WTC11 (cell line): ENCODE measurements around the gene ZFPM1. TPM values are rescaled to one million over a fixed set of nuclear protein-coding genes. Genes with fewer than 3 reads are reported as not detected.

Experiments
- ATAC-seq: fragments of 200-7000 bp; cut with Tn5 transposase; 2 replicates; pipeline ENCODE4 v1.10.0; 2021; ENCODE audit warnings: mild to moderate bottlenecking, moderate library complexity
- CTCF ChIA-PET: fragments of 300-600 bp; sonication (Branson Sonifier 250); formaldehyde crosslinking; loops from one replicate; lab custom pipeline; 2021; ENCODE audit warnings: antibody characterized with exemption; lab: Charles Lee
- POLR2A ChIA-PET: fragments of 350-600 bp; sonication (Branson Sonifier 250); formaldehyde crosslinking; loops from one replicate; lab custom pipeline; 2021; ENCODE audit warnings: antibody characterized with exemption; lab: Charles Lee
- DNase-seq: peaks from one replicate; pipeline ENCODE4 v3.0.0; 2021; ENCODE audit warnings: low spot score
- H3K27ac Mint-ChIP-seq: 2 replicates; pipeline ENCODE4 v1.8.0; 2021; ENCODE audit warnings: mixed read lengths
- H3K27me3 Mint-ChIP-seq: 2 replicates; pipeline ENCODE4 v1.8.0; 2021; ENCODE audit warnings: low read depth, mild to moderate bottlenecking, moderate library complexity, mixed read lengths
- H3K36me3 Mint-ChIP-seq: 2 replicates; pipeline ENCODE4 v1.8.0; 2021; ENCODE audit warnings: mixed read lengths
- H3K4me1 Mint-ChIP-seq: 2 replicates; pipeline ENCODE4 v1.8.0; 2022; ENCODE audit warnings: mixed read lengths
- H3K4me3 Mint-ChIP-seq: 2 replicates; pipeline ENCODE4 v1.8.0; 2021; ENCODE audit warnings: mild to moderate bottlenecking, moderate library complexity, mixed read lengths
- H3K9me3 Mint-ChIP-seq: 2 replicates; pipeline ENCODE4 v1.8.0; 2021; ENCODE audit warnings: mixed read lengths
- E2F5 ChIP-seq: sonication (generic); formaldehyde crosslinking; IDR thresholded peaks from 2 replicates; pipeline ENCODE4 v1.8.1; 2022; ENCODE audit warnings: mild to moderate bottlenecking, moderate library complexity, missing genetic modification reagents
- ESRRA ChIP-seq: sonication (generic); formaldehyde crosslinking; IDR thresholded peaks from 2 replicates; pipeline ENCODE4 v1.8.1; 2022; ENCODE audit warnings: mild to moderate bottlenecking, missing genetic modification reagents, borderline replicate concordance
- FOXP1 ChIP-seq: sonication (generic); formaldehyde crosslinking; IDR thresholded peaks from 2 replicates; pipeline ENCODE4 v1.8.0; 2022; ENCODE audit warnings: missing genetic modification reagents, mild to moderate bottlenecking, moderate library complexity, borderline replicate concordance
- JAZF1 ChIP-seq: fragments of 250-450 bp; sonication (Bioruptor Pico); IDR thresholded peaks from 2 replicates; pipeline ENCODE4 v1.9.0; 2021; ENCODE audit warnings: moderate library complexity, mild to moderate bottlenecking, inconsistent platforms
- MAX ChIP-seq: sonication (generic); formaldehyde crosslinking; IDR thresholded peaks from 2 replicates; pipeline ENCODE4 v1.8.0; 2022; ENCODE audit warnings: mild to moderate bottlenecking, missing genetic modification reagents
- MYBL2 ChIP-seq: sonication (generic); formaldehyde crosslinking; IDR thresholded peaks from 2 replicates; pipeline ENCODE4 v1.8.1; 2023; ENCODE audit warnings: mild to moderate bottlenecking, moderate library complexity, missing genetic modification reagents
- NFATC4 ChIP-seq: fragments of 250-450 bp; sonication (Bioruptor Pico); IDR thresholded peaks from 2 replicates; pipeline ENCODE4 v1.9.0; 2021; ENCODE audit warnings: mild to moderate bottlenecking
- NFE2L1 ChIP-seq: sonication (generic); formaldehyde crosslinking; IDR thresholded peaks from 2 replicates; pipeline ENCODE4 v1.8.1; 2023; ENCODE audit warnings: missing genetic modification reagents
- PRRX2 ChIP-seq: fragments of 250-450 bp; sonication (Bioruptor Pico); IDR thresholded peaks from 2 replicates; pipeline ENCODE4 v1.8.0; 2021; ENCODE audit warnings: mild to moderate bottlenecking
- RORB ChIP-seq: fragments of 250-450 bp; sonication (Bioruptor Pico); IDR thresholded peaks from 2 replicates; pipeline ENCODE4 v1.9.0; 2021; ENCODE audit warnings: mild to moderate bottlenecking
- SMAD3 ChIP-seq: sonication (generic); formaldehyde crosslinking; IDR thresholded peaks from 2 replicates; pipeline ENCODE4 v1.8.0; 2022; ENCODE audit warnings: missing genetic modification reagents, mild to moderate bottlenecking, borderline replicate concordance
- SP1 ChIP-seq: sonication (generic); formaldehyde crosslinking; conservative IDR thresholded peaks from 2 replicates; pipeline ENCODE4 v1.8.1; 2022; ENCODE audit warnings: missing genetic modification reagents
- TCF7 ChIP-seq: sonication (generic); formaldehyde crosslinking; IDR thresholded peaks from 2 replicates; pipeline ENCODE4 v1.8.0; 2022; ENCODE audit warnings: mild to moderate bottlenecking, low read depth, missing genetic modification reagents, moderate library complexity
- TEAD1 ChIP-seq: sonication (generic); formaldehyde crosslinking; IDR thresholded peaks from 2 replicates; pipeline ENCODE4 v1.8.0; 2022; ENCODE audit warnings: mild to moderate bottlenecking, missing genetic modification reagents
- USF1 ChIP-seq: sonication (generic); formaldehyde crosslinking; IDR thresholded peaks from 2 replicates; pipeline ENCODE4 v1.8.0; 2022; ENCODE audit warnings: mild to moderate bottlenecking, missing genetic modification reagents
- ZNF219 ChIP-seq: sonication (generic); formaldehyde crosslinking; IDR thresholded peaks from 2 replicates; pipeline ENCODE4 v1.8.0; 2023; ENCODE audit warnings: missing genetic modification reagents, mild to moderate bottlenecking, borderline replicate concordance
- ZNF396 ChIP-seq: fragments of 250-450 bp; sonication (Bioruptor Pico); IDR thresholded peaks from 2 replicates; pipeline ENCODE4 v1.8.0; 2021; ENCODE audit warnings: mild to moderate bottlenecking, moderate library complexity, borderline replicate concordance
- total RNA-seq: library from RNA; stranded (reverse); gene quantifications from 3 replicates; pipeline ENCODE4 v1.2.3, GENCODE V29; 2021
- TF ChIP-seq, protein P1 (sequence below): sonication (generic); formaldehyde crosslinking; IDR thresholded peaks from 2 replicates; pipeline ENCODE4 v1.8.1; 2023; ENCODE audit warnings: mild to moderate bottlenecking, missing genetic modification reagents
- TF ChIP-seq, protein P2 (sequence below): sonication (generic); formaldehyde crosslinking; IDR thresholded peaks from 2 replicates; pipeline ENCODE4 v1.8.0; 2023; ENCODE audit warnings: missing genetic modification reagents
- TF ChIP-seq, protein P3 (sequence below): sonication (generic); formaldehyde crosslinking; IDR thresholded peaks from 2 replicates; pipeline ENCODE4 v1.8.1; 2023; ENCODE audit warnings: mild to moderate bottlenecking, missing genetic modification reagents, moderate library complexity
- TF ChIP-seq, protein P4 (sequence below): sonication (generic); formaldehyde crosslinking; IDR thresholded peaks from 2 replicates; pipeline ENCODE4 v1.8.1; 2022; ENCODE audit warnings: low read depth, mild to moderate bottlenecking, moderate library complexity, missing genetic modification reagents, borderline replicate concordance

ZFPM1 gene
- total RNA-seq, 1 experiment from 2014 or later, result 9.3 TPM

DNA sequence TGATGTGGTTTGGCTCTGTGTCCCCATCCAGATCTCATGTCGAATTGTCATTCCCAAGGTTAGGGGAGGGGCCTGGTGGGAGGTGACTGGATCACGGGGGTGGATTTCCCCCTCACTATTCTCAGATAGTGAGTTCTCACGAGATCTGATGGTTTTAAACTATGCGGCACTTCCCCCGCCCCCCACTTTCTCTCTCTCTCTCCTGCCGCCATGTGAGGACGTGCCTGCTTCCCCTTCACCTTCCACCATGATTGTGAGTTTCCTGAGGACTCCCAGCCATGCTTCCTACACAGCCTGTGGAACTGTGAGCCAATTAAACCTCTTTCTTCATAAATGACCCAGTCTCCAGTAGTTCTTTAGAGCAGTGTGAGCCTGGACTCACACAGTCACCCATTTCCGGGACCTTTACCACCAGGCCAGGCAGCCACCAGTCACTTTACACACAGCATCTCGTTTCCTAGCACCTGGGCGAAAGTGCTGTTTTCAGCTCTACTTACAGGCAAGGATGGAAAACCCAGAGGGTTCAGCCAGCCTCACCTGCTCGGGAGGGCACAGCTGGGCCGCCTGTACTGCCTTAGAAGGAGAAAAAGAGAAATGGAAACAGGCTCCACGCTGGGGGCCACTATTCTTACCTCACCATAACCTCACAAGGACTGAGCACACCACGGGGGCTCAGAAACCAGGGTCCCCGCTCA lies 103.4 kb downstream of the ZFPM1 start:
- 0 out of 2 replicates have a peak, but pooled peaks cover 3% of the 10 kb centered on the region for H3K4me1 Mint-ChIP-seq
- no peak overlapping the region for H3K27ac Mint-ChIP-seq
- H3K36me3 Mint-ChIP-seq, result no peaks in the 10 kb centered on the region
- no peak for TF ChIP-seq PRRX2 (CRISPR knock-in tag)
- CTCF ChIA-PET, result interaction anchor here (0.9 kb wide), 1 partner anchor 24 kb away, joined by 3 read pairs; no protein-coding TSS in a partner anchor
- DNase-seq (no peak), ATAC-seq (no peak)
- peaks cover 11% of the 10 kb centered on the region for H3K27me3 Mint-ChIP-seq
- H3K4me3 Mint-ChIP-seq, result no peak overlapping the region
- H3K9me3 Mint-ChIP-seq, result peaks cover 5% of the 10 kb centered on the region
- POLR2A ChIA-PET, result no interaction called here

GRCh38 chr16:88558457-88559442 lies 105.7 kb downstream of the ZFPM1 start:
- Mint-ChIP-seq H3K4me1 (peaks cover 3% of the 10 kb centered on the region; the same call in 1 of the 2 replicates), H3K36me3 (no peaks in the 10 kb centered on the region), H3K27me3 (peaks cover 17% of the 10 kb centered on the region), H3K9me3 (peaks cover 5% of the 10 kb centered on the region), H3K4me3 (no peak overlapping the region), H3K27ac (no peak overlapping the region)
- ChIA-PET POLR2A (interaction anchor here (0.6 to 2.8 kb wide), 2 partner anchors 11 to 1384 kb away, joined by 3 to 14 read pairs; partner anchors contain the start of gene ZC3H18), CTCF (interaction anchor here (0.6 to 7.3 kb wide), 31 partner anchors 9 to 1143 kb away, joined by 3 to 69 read pairs (median 4); partner anchors contain the start of genes MVD, SPATA2L and ZC3H18)
- TF ChIP-seq FOXP1 (CRISPR knock-in tag), result no peak
- TF ChIP-seq SMAD3 (CRISPR knock-in tag), result no peak
- no peak for TF ChIP-seq MYBL2 (CRISPR knock-in tag)
- TF ChIP-seq, protein P1, sequence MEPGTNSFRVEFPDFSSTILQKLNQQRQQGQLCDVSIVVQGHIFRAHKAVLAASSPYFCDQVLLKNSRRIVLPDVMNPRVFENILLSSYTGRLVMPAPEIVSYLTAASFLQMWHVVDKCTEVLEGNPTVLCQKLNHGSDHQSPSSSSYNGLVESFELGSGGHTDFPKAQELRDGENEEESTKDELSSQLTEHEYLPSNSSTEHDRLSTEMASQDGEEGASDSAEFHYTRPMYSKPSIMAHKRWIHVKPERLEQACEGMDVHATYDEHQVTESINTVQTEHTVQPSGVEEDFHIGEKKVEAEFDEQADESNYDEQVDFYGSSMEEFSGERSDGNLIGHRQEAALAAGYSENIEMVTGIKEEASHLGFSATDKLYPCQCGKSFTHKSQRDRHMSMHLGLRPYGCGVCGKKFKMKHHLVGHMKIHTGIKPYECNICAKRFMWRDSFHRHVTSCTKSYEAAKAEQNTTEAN (CRISPR knock-in tag), result no peak
- TF ChIP-seq TCF7 (CRISPR knock-in tag), result no peak
- no peak for TF ChIP-seq RORB
- peak; percentile 74 for ATAC-seq
- DNase-seq, result peak; percentile 54

DNA sequence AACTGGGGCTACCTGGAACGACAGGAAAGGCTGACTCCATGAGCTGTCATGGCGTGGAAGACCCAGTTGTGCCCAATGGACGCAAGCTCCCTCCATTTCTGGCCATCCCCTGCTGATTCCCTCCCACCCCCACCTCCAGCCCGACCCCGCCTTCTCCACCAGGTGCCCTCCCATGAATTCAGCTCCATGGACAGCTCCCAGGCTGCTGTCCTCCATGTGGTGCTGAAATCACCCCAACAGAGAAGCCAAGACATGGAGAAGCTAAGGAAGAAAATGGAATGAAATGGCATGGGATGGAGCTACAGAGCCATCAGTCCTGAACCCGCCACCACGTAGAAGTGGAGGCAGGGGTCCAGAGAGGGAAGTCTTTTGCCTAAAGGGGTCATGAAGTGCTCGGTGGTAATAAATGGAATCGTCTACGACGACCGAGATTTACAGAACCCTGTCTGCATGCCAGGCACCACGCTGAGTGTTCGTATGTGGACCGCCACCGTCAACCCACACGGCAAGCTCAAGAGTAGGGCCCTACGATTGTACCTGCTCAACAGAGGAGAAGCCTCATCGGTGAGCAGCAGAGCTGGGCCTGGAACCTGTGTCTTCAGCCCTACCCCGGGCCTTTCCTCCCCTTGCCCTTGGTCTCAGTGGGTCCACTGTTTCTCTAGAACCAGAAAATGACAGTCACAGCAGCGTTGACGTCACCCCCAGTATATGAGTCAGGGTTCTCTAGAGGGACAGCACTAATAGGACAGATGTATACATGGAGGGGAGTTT lies 107.8 kb downstream of the ZFPM1 start:
- CTCF ChIA-PET, result interaction anchor here (0.5 to 7.3 kb wide), 22 partner anchors 9 to 686 kb away, joined by 3 to 69 read pairs (median 4); partner anchors contain the start of genes ZC3H18 and ZFPM1
- H3K27me3 Mint-ChIP-seq, result peaks cover 17% of the 10 kb centered on the region
- DNase-seq, result peak; percentile 71
- no peaks in the 10 kb centered on the region for H3K36me3 Mint-ChIP-seq
- POLR2A ChIA-PET, result interaction anchor here (1.2 to 2.8 kb wide), 2 partner anchors 9 to 28 kb away, joined by 3 to 14 read pairs; partner anchors contain the start of gene ZC3H18
- H3K4me1 Mint-ChIP-seq, result peaks cover 3% of the 10 kb centered on the region; the same call in 1 of the 2 replicates
- H3K27ac Mint-ChIP-seq, result no peak overlapping the region
- ATAC-seq, result peak; percentile 47
- H3K9me3 Mint-ChIP-seq, result peaks cover 5% of the 10 kb centered on the region
- no peak overlapping the region for H3K4me3 Mint-ChIP-seq
- TF ChIP-seq USF1 (CRISPR knock-in tag) (peak; percentile 93), NFATC4 (no peak), E2F5 (peak; percentile 98), SMAD3 (CRISPR knock-in tag) (peak; percentile 99), ESRRA (peak; percentile 99), ZNF219 (CRISPR knock-in tag) (peak; percentile 99), JAZF1 (CRISPR knock-in tag) (no peak), NFE2L1 (peak; percentile 99), TEAD1 (CRISPR knock-in tag) (peak; percentile 99), MAX (CRISPR knock-in tag) (peak; percentile 92; the same call in 1 of the 2 replicates), ZNF396 (no peak), SP1 (peak; percentile 85)
- TF ChIP-seq, protein P2, sequence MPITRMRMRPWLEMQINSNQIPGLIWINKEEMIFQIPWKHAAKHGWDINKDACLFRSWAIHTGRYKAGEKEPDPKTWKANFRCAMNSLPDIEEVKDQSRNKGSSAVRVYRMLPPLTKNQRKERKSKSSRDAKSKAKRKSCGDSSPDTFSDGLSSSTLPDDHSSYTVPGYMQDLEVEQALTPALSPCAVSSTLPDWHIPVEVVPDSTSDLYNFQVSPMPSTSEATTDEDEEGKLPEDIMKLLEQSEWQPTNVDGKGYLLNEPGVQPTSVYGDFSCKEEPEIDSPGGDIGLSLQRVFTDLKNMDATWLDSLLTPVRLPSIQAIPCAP (CRISPR knock-in tag), result peak; percentile 99
- TF ChIP-seq, protein P3, sequence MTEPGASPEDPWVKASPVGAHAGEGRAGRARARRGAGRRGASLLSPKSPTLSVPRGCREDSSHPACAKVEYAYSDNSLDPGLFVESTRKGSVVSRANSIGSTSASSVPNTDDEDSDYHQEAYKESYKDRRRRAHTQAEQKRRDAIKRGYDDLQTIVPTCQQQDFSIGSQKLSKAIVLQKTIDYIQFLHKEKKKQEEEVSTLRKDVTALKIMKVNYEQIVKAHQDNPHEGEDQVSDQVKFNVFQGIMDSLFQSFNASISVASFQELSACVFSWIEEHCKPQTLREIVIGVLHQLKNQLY (CRISPR knock-in tag), result peak; percentile 97; the same call in 1 of the 2 replicates
- TF ChIP-seq, protein P4, sequence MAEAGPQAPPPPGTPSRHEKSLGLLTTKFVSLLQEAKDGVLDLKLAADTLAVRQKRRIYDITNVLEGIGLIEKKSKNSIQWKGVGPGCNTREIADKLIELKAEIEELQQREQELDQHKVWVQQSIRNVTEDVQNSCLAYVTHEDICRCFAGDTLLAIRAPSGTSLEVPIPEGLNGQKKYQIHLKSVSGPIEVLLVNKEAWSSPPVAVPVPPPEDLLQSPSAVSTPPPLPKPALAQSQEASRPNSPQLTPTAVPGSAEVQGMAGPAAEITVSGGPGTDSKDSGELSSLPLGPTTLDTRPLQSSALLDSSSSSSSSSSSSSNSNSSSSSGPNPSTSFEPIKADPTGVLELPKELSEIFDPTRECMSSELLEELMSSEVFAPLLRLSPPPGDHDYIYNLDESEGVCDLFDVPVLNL (CRISPR knock-in tag), result peak; percentile 99
